ENCODE measurements around the gene MARF1. TPM values are rescaled to one million over a fixed set of nuclear protein-coding genes. Genes with fewer than 3 reads are reported as not detected.

The MARF1 gene
- total RNA-seq, 1 experiment from 2014 or later = 59.4 TPM

DNA sequence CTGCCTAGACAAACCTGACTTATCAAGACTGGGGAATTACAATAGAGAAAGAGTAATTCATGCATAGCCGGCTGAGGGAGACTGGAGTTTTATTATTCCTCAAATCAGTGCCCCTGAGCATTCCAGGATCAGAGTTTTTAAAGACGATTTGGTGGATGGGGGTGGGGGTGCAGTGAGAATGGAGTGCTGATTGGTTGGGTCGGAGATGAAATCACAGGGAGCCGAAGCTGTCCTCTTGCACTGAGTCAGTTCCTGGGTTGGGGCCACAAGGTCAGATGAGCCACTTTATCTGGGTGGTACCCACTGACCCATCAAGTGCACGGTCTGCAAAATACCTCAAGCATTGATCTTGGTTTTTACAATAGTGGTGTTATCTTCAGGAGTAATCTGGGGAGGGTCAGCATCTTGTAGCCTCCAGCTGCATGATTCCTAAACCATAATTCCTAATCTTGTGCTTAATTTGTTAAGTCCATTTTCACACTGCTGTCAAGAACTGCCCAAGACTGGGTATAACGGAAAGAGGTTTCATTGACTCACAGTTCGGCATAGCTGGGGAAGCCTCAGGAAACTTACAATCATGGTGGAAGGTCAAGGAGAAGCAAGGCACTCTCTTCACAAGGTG lies 69.6 kb downstream of the MARF1 start:
- TF ChIP-seq, protein P1, sequence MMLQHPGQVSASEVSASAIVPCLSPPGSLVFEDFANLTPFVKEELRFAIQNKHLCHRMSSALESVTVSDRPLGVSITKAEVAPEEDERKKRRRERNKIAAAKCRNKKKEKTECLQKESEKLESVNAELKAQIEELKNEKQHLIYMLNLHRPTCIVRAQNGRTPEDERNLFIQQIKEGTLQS (IDR thresholded peaks at IDR 0.05) = no peak
- TF ChIP-seq, protein P2, sequence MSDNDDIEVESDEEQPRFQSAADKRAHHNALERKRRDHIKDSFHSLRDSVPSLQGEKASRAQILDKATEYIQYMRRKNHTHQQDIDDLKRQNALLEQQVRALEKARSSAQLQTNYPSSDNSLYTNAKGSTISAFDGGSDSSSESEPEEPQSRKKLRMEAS (IDR thresholded peaks at IDR 0.05) = no peak
- no peak for TF ChIP-seq SRF (IDR thresholded peaks at IDR 0.05; ENCODE audit: low read depth)
- TF ChIP-seq, protein P3, sequence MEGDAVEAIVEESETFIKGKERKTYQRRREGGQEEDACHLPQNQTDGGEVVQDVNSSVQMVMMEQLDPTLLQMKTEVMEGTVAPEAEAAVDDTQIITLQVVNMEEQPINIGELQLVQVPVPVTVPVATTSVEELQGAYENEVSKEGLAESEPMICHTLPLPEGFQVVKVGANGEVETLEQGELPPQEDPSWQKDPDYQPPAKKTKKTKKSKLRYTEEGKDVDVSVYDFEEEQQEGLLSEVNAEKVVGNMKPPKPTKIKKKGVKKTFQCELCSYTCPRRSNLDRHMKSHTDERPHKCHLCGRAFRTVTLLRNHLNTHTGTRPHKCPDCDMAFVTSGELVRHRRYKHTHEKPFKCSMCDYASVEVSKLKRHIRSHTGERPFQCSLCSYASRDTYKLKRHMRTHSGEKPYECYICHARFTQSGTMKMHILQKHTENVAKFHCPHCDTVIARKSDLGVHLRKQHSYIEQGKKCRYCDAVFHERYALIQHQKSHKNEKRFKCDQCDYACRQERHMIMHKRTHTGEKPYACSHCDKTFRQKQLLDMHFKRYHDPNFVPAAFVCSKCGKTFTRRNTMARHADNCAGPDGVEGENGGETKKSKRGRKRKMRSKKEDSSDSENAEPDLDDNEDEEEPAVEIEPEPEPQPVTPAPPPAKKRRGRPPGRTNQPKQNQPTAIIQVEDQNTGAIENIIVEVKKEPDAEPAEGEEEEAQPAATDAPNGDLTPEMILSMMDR (IDR thresholded peaks at IDR 0.05 in 2 of 3, conservative IDR thresholded peaks at IDR 0.05 in 1 of 3; ENCODE audit: borderline replicate concordance in 1 of 3, insufficient read depth in 1 of 3, low read depth in 2 of 3, low read length in 2 of 3) = no peak
- TF ChIP-seq FOSL1 (IDR thresholded peaks at IDR 0.05; ENCODE audit: low read depth) = 0 out of 2 replicates have a peak, but pooled peaks have one; percentile 24
- no peaks in the 10 kb centered on the region for H3K79me2 ChIP-seq (ENCODE audit: insufficient read depth, low read length)
- peak overlapping the region; percentile 11; the same call in 1 of the 2 replicates for H3K4me2 ChIP-seq (ENCODE audit: low read length)
- ATAC-seq (no peak; the same call in 1 of the 2 replicates), DNase-seq (ENCODE audit: low read depth, low spot score) (no peak)
- no peaks in the 10 kb centered on the region for H4K20me1 ChIP-seq (ENCODE audit: insufficient read depth)
- no peak overlapping the region for H3K27ac ChIP-seq (ENCODE audit: low read depth, low read length)
- intact Hi-C loops (cut with micrococcal nuclease) = no loop called here
- H3K4me3 ChIP-seq (replicated peaks in 1 of 2; ENCODE audit: low read depth in 1 of 2, low read length in 2 of 2) = no peak overlapping the region
- no peak overlapping the region for H3K9ac ChIP-seq (ENCODE audit: low read length)
- no peaks in the 10 kb centered on the region for H3K9me2 ChIP-seq (ENCODE audit: insufficient read depth)
- no peaks in the 10 kb centered on the region for H3K9me3 ChIP-seq (ENCODE audit: control insufficient read depth in 1 of 2, insufficient read depth in 1 of 2, low read depth in 1 of 2, low read length in 2 of 2)
- no peaks in the 10 kb centered on the region for H3K36me3 ChIP-seq (ENCODE audit: control insufficient read depth in 1 of 2, insufficient read depth in 2 of 2, low read length in 2 of 2)
- no TSS peak for BruUV-seq (replicated peaks)
- no peak overlapping the region for H2AFZ ChIP-seq (ENCODE audit: low read depth, low read length, poor library complexity, severe bottlenecking)
- H3K27me3 ChIP-seq (ENCODE audit: insufficient read depth, low read length) = no peaks in the 10 kb centered on the region
- peaks cover 2 to 21% of the 10 kb centered on the region in 2 experiments for H3K4me1 ChIP-seq (ENCODE audit: control insufficient read depth in 1 of 2, insufficient read depth in 2 of 2, low read length in 2 of 2)
- POLR2A ChIA-PET = interaction anchor here (1.3 to 1.6 kb wide), 2 partner anchors 10 to 17 kb away, joined by 5 to 7 read pairs; no protein-coding TSS in a partner anchor
- RAD21 ChIA-PET (ENCODE audit: low non-redundant PET in 1 of 2, low total read pairs in 2 of 2, uncharacterized antibody in 2 of 2, unreplicated experiment in 2 of 2) = no interaction called here
- CTCF ChIA-PET = interaction anchor here (0.9 kb wide), 1 partner anchor 23 kb away, joined by 6 read pairs; no protein-coding TSS in a partner anchor

Measured in HCT116 (cell line).